ENCODE data around the gene IFITM5. TPM values are rescaled to one million over a fixed set of nuclear protein-coding genes. Genes with fewer than 3 reads are reported as not detected.

The IFITM5 gene
- total and polyA plus RNA-seq, 2 of the 8 experiments (the other 6 are each of a cell fraction or from before 2014, with no cell fraction given) = not detected

DNA sequence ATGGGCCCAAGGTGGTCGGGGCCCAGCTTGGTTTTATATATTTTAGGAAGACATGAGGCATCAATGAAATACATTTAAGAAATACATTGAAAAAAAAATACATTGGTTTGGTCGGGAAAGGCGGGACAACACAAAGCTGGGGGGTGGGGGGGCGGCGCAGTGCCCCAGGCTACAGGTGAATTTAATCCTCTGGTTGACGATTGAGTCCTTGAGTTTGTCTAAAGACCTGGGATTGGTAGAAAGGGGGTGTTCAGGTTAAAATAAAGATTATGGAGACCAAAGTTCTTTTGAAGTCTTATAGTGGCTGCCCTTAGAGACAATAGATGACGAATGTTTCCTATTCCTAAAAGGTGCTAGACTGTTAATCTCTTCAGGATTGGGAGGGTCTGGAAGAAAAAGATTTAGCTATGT, 17.6 kb upstream of the IFITM5 start:
- H3K27ac ChIP-seq (ENCODE audit: low read depth, low read length) = no peak overlapping the region
- peak overlapping the region; percentile 75 to 89 for H3K4me2 ChIP-seq (ENCODE audit: insufficient read depth in 1 of 2, low read depth in 2 of 2, low read length in 2 of 2)
- no peak overlapping the region for H3K4ac ChIP-seq (replicated peaks; ENCODE audit: insufficient read length, low read depth, low read length)
- H3K14ac ChIP-seq (ENCODE audit: insufficient read length) = no peak overlapping the region
- H3K79me1 ChIP-seq (ENCODE audit: low read depth, low read length) = no peaks in the 10 kb centered on the region
- no peaks in the 10 kb centered on the region for H3K27me3 ChIP-seq (replicated peaks in 1 of 4; ENCODE audit: control insufficient read depth in 3 of 4, extremely low read depth in 1 of 4, insufficient read depth in 3 of 4, low read length in 3 of 4)
- no peak for FAIRE-seq
- no peak overlapping the region for H3K18ac ChIP-seq (ENCODE audit: extremely low read depth, low read length)
- DNase-seq (ENCODE audit: low read depth in 1 of 2, low spot score in 2 of 2) = no peak
- peaks cover 0 to 21% of the 10 kb centered on the region in 2 experiments; a peak in 2 of 4 replicates for H3K79me2 ChIP-seq (ENCODE audit: control insufficient read depth in 1 of 2, insufficient read depth in 2 of 2, low read length in 2 of 2)
- WGBS, 2 experiments (ENCODE audit: extremely low coverage in 1 of 2, insufficient coverage in 1 of 2, insufficient read length in 1 of 2, insufficient replicate concordance in 2 of 2, low coverage in 1 of 2, low lambda C conversion rate in 2 of 2, missing lambda C conversion rate in 1 of 2) = 31% methylated on average over 7 of the region's 7 CpGs; no CpG with 5 or more reads in 1 of the 2 experiments
- peaks cover 9 to 46% (median 33%) of the 10 kb centered on the region in 4 experiments for H3K4me1 ChIP-seq (replicated peaks in 1 of 4; ENCODE audit: control insufficient read depth in 3 of 4, insufficient read depth in 4 of 4, low read length in 3 of 4)
- H2BK5ac ChIP-seq (ENCODE audit: low read depth, low read length) = no peak overlapping the region
- H2BK120ac ChIP-seq (replicated peaks; ENCODE audit: low read depth, low read length) = no peak overlapping the region
- H4K8ac ChIP-seq (ENCODE audit: extremely low read depth, insufficient read depth, low read length) = no peak overlapping the region
- H3K56ac ChIP-seq (replicated peaks; ENCODE audit: insufficient read length, low read depth, low read length) = no peak overlapping the region
- no peak overlapping the region for H3K9ac ChIP-seq (replicated peaks in 1 of 4; ENCODE audit: extremely low read depth in 1 of 4, low read depth in 3 of 4, low read length in 3 of 4)
- H2AK5ac ChIP-seq (ENCODE audit: low read depth, low read length) = no peak overlapping the region
- peaks cover 18% of the 10 kb centered on the region; the same call in 1 of the 2 replicates for H3K23me2 ChIP-seq (ENCODE audit: low read depth, low read length)
- H3K4me3 ChIP-seq (ENCODE audit: extremely low read depth in 1 of 4, insufficient read depth in 2 of 4, low read depth in 3 of 4, low read length in 4 of 4) = peak overlapping the region in 2 of 4 experiments; percentile 71 to 81; a peak in 5 of 8 replicates
- H2AFZ ChIP-seq (ENCODE audit: low read length) = no peak overlapping the region
- peaks cover 0 to 5% of the 10 kb centered on the region in 2 experiments for H4K20me1 ChIP-seq (replicated peaks in 1 of 2; ENCODE audit: control insufficient read depth in 1 of 2, insufficient read depth in 2 of 2, low read length in 2 of 2)
- H3K23ac ChIP-seq (ENCODE audit: insufficient read length) = no peak overlapping the region
- CTCF ChIA-PET (ENCODE audit: partially characterized antibody) = interaction anchor here (0.6 to 4.2 kb wide), 23 partner anchors 8 to 88 kb away, joined by 3 to 33 read pairs (median 5); partner anchors contain the start of genes IFITM2 and IFITM5
- no peak overlapping the region for H4K5ac ChIP-seq (ENCODE audit: insufficient read length, low read depth, low read length)
- no peaks in the 10 kb centered on the region for H3K9me3 ChIP-seq (ENCODE audit: insufficient read depth in 2 of 2, low read depth in 1 of 2, low read length in 1 of 2)
- H4K91ac ChIP-seq (replicated peaks; ENCODE audit: insufficient read length, low read length) = no peak overlapping the region
- POLR2A ChIA-PET (ENCODE audit: partially characterized antibody) = interaction anchor here (0.7 to 4.0 kb wide), 18 partner anchors 10 to 109 kb away, joined by 3 to 33 read pairs (median 4); partner anchors contain the start of genes BET1L, IFITM2 and RIC8A
- H3K36me3 ChIP-seq (ENCODE audit: control insufficient read depth in 2 of 4, insufficient read depth in 4 of 4, low read length in 3 of 4) = peaks cover 0 to 4% (median 0%) of the 10 kb centered on the region in 4 experiments; a peak in 1 of 8 replicates
- no peak overlapping the region for H2BK12ac ChIP-seq (ENCODE audit: low read depth, low read length)
- no peak overlapping the region for H2BK20ac ChIP-seq (ENCODE audit: low read length)
- no peak overlapping the region for H2BK15ac ChIP-seq (ENCODE audit: low read length)
- TF ChIP-seq RBBP5 (IDR thresholded peaks at IDR 0.05; ENCODE audit: borderline replicate concordance, low read depth, low read length) = no peak
- TF ChIP-seq EZH2 (IDR thresholded peaks at IDR 0.05; ENCODE audit: low read depth, low read length, severe bottlenecking) = no peak
- TF ChIP-seq BRCA1 (IDR thresholded peaks at IDR 0.05; ENCODE audit: low read depth, low read length) = no peak
- no peak for TF ChIP-seq NRF1 (IDR thresholded peaks at IDR 0.05; ENCODE audit: low read depth, low read length)
- no peak for TF ChIP-seq SRF (IDR thresholded peaks at IDR 0.05; ENCODE audit: low read depth, low read length)
- TF ChIP-seq BCL11A (IDR thresholded peaks at IDR 0.05; ENCODE audit: low read depth in 2 of 2, low read length in 2 of 2) = no peak
- no peak for TF ChIP-seq POLR2AphosphoS5 (IDR thresholded peaks at IDR 0.05; ENCODE audit: low read depth, low read length)
- no peak for TF ChIP-seq SIRT6 (IDR thresholded peaks at IDR 0.05; ENCODE audit: low read length)
- no peak for TF ChIP-seq POU5F1 (IDR thresholded peaks at IDR 0.05; ENCODE audit: low read depth, low read length)
- no peak for TF ChIP-seq KDM4A (IDR thresholded peaks at IDR 0.05; ENCODE audit: low read depth, low read length, severe bottlenecking)
